ENCODE measurements around the gene PRXL2B. TPM values are rescaled to one million over a fixed set of nuclear protein-coding genes. Genes with fewer than 3 reads are reported as not detected.

PRXL2B gene
- total and polyA plus RNA-seq, 12 donors: 16.9 to 64.0 (median 30.2) TPM

- Histone ChIP-seq H3K9me3 (replicated peaks in 1 of 3) (peaks cover 0 to 9% (median 0%) of the 10 kb centered on the region in 3 donors), H3K4me1 (replicated peaks in 1 of 2) (no peaks in the 10 kb centered on the region), H3K27me3 (peaks cover 4% of the 10 kb centered on the region), H3K36me3 (replicated peaks in 1 of 2) (no peaks in the 10 kb centered on the region), H3K4me3 (no peak overlapping the region), H3K27ac (no peak overlapping the region)
- TF ChIP-seq CTCF (IDR thresholded peaks at IDR 0.05) (no peak), POLR2A (IDR thresholded peaks at IDR 0.05) (no peak)
- 86 to 91% (median 87%) methylated on average over 14 to 18 of the region's 18 CpGs for WGBS, 4 donors
- intact Hi-C loops (cut with DNase I): no loop called here
- peak in 1 of 7 donors; percentile 0 for DNase-seq
Observed at GRCh38 chr1:2601721-2602303, 15.2 kb downstream of the PRXL2B start.

DNA sequence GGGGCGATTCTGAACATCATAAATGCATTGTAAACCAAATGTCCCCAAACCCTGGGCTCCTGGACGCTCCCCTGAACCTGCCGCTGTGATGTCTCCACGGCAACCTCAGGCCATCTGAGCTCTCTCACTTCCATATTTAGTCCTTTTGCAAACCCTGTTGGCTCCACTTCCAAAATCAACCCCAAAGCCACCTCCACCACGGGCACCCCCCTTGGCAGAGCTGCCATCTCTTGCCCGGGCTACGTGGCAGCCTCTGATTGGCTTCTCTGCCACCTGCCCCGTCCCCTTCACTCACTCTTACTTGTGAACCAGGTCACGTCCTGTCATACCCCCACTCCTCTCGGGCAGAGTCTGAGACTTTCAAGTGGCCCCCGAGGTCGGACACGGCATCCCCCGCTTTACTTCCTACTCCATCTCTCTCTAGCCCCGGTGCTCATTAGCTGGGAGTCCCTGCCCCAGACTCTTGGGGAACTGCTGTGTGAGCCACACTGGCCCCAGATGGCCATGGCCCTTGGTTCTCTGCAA is 15.8 kb downstream of the PRXL2B start:
- TF ChIP-seq POLR2A (IDR thresholded peaks at IDR 0.05) (no peak), CTCF (IDR thresholded peaks at IDR 0.05) (no peak)
- H3K4me3 ChIP-seq: no peak overlapping the region
- WGBS, 4 donors: 75 to 81% (median 79%) methylated on average over 15 of the region's 15 CpGs
- H3K27me3 ChIP-seq: peaks cover 4% of the 10 kb centered on the region
- peak in 2 of 7 donors; percentile 8 to 15 for DNase-seq
- H3K4me1 ChIP-seq (replicated peaks in 1 of 2): no peaks in the 10 kb centered on the region
- intact Hi-C loops (cut with DNase I): no loop called here
- no peak overlapping the region for H3K27ac ChIP-seq
- H3K36me3 ChIP-seq (replicated peaks in 1 of 2): no peaks in the 10 kb centered on the region
- H3K9me3 ChIP-seq (replicated peaks in 1 of 3): peaks cover 0 to 9% (median 0%) of the 10 kb centered on the region in 3 donors

- TF ChIP-seq POLR2A (IDR thresholded peaks at IDR 0.05): no peak
- no peak for TF ChIP-seq CTCF (IDR thresholded peaks at IDR 0.05)
- peak in 1 of 7 donors; percentile 9 for DNase-seq
- Histone ChIP-seq H3K4me3 (no peak overlapping the region), H3K27ac (no peak overlapping the region), H3K36me3 (replicated peaks in 1 of 2) (no peaks in the 10 kb centered on the region), H3K4me1 (replicated peaks in 1 of 2) (no peaks in the 10 kb centered on the region), H3K9me3 (replicated peaks in 1 of 3) (peaks cover 0 to 9% (median 0%) of the 10 kb centered on the region in 3 donors), H3K27me3 (peaks cover 4% of the 10 kb centered on the region)
- 76 to 83% (median 80%) methylated on average over 9 to 18 of the region's 18 CpGs for WGBS, 4 donors
- intact Hi-C loops (cut with DNase I): no loop called here
Observed at GRCh38 chr1:2602866-2603520, 16.4 kb downstream of the PRXL2B start.

DNA sequence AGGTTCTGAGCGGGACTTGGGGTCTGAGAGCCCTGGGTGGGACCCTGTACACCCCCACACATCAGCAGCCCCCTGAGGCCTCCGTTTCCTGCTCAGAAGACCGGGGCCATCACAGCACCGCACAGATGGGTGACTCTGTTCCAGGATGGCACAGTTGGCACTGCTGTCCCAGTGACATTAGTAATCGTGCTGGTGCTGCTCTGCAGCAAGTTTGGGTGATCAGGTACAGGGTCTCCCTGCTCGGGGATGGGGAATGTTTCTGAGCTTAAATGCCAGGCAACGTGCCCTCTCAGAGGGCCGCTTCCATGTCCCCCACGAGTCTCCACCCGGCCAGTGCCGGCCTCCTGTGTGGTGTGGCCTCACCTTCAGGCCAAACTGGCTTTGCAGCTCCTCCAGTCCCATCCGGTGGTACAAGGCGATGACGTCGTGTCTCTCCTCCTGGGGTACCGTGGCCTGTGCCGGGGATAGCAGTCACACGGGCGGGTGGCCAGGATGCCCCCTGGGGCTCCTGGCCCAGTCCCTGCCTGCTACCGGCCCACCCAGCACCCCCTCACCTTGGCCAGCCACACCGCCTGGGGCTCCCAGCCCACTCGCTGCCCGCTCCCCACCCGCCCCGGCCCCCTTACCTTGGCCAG is 17.1 kb downstream of the PRXL2B start:
- 84 to 90% (median 85%) methylated on average over 17 to 25 of the region's 25 CpGs for WGBS, 4 donors
- peaks cover 4% of the 10 kb centered on the region for H3K27me3 ChIP-seq

More for the DNA sequence above, 17.1 kb downstream of the PRXL2B start:
- Histone ChIP-seq H3K4me1 (replicated peaks in 1 of 2) (no peaks in the 10 kb centered on the region), H3K36me3 (replicated peaks in 1 of 2) (no peaks in the 10 kb centered on the region), H3K27ac (no peak overlapping the region), H3K9me3 (replicated peaks in 1 of 3) (peaks cover 0 to 9% (median 0%) of the 10 kb centered on the region in 3 donors), H3K4me3 (no peak overlapping the region)
- TF ChIP-seq CTCF (IDR thresholded peaks at IDR 0.05): no peak
- intact Hi-C loops (cut with DNase I): no loop called here
- DNase-seq: peak in 2 of 7 donors; percentile 7 to 13

Measured in adrenal gland (tissue), 12 donors.